ENCODE measurements around the gene DSC1. TPM values are rescaled to one million over a fixed set of nuclear protein-coding genes. Genes with fewer than 3 reads are reported as not detected.

Gene DSC1
- total and polyA plus RNA-seq, 10 of the 15 experiments (the other 5 are each of a cell fraction or from before 2014, with no cell fraction given), result 0.24 to 0.84 (median 0.44) TPM; not detected in 1

GRCh38 chr18:31097666-31098065, 65.0 kb downstream of the DSC1 start:
- DNase-seq (ENCODE audit: low read depth, low spot score) (no peak), FAIRE-seq (no peak), ATAC-seq (no peak)
- no peaks in the 10 kb centered on the region for H3K9me3 ChIP-seq (replicated peaks; ENCODE audit: control insufficient read depth, insufficient read depth, low read length)
- no peak overlapping the region for H3K27ac ChIP-seq (ENCODE audit: control insufficient read depth, insufficient read depth)
- H3K27me3 ChIP-seq (replicated peaks in 1 of 2; ENCODE audit: control insufficient read depth in 2 of 2, insufficient read depth in 2 of 2, low read length in 1 of 2), result peaks cover 0 to 4% of the 10 kb centered on the region in 2 experiments; a peak in 3 of 4 replicates
- no TSS peak for BruUV-seq (replicated peaks)
- H3K4me2 ChIP-seq (ENCODE audit: control insufficient read depth, insufficient read depth), result no peak overlapping the region
- no peak overlapping the region for H3K4me3 ChIP-seq
- H2AFZ ChIP-seq (ENCODE audit: control insufficient read depth, low read depth, low read length), result no peak overlapping the region
- TF ChIP-seq LARP7 (IDR thresholded peaks at IDR 0.05), result no peak
- TF ChIP-seq BACH1 (IDR thresholded peaks at IDR 0.05; ENCODE audit: borderline replicate concordance), result no peak
- TF ChIP-seq SIN3A (IDR thresholded peaks at IDR 0.05; ENCODE audit: low read depth, low read length), result no peak
- no peak for TF ChIP-seq FOXM1 (IDR thresholded peaks at IDR 0.05; ENCODE audit: low read depth, low read length)
- TF ChIP-seq DPF2 (IDR thresholded peaks at IDR 0.05), result no peak
- TF ChIP-seq MTA2 (IDR thresholded peaks at IDR 0.05; ENCODE audit: low read depth), result no peak
- no peak for TF ChIP-seq TCF12 (IDR thresholded peaks at IDR 0.05; ENCODE audit: low read depth, low read length)
- TF ChIP-seq USF2 (IDR thresholded peaks at IDR 0.05; ENCODE audit: borderline replicate concordance, low read depth, low read length), result no peak
- TF ChIP-seq MTA3 (IDR thresholded peaks at IDR 0.05; ENCODE audit: borderline replicate concordance, low read length), result no peak
- no peak for TF ChIP-seq ZNF274 (IDR thresholded peaks at IDR 0.05; ENCODE audit: insufficient read depth, insufficient read length)
- no peak for TF ChIP-seq KAT2A (conservative IDR thresholded peaks at IDR 0.05; ENCODE audit: control insufficient read depth, low read depth, low read length)
- no peak for TF ChIP-seq E2F4 (IDR thresholded peaks at IDR 0.05; ENCODE audit: low read depth, low read length)
- TF ChIP-seq RBBP5 (conservative IDR thresholded peaks at IDR 0.05), result no peak
- TF ChIP-seq PBX3 (IDR thresholded peaks at IDR 0.05; ENCODE audit: insufficient replicate concordance, low read depth, low read length), result no peak
- TF ChIP-seq TBL1XR1 (IDR thresholded peaks at IDR 0.05; ENCODE audit: low read depth, low read length), result no peak
- TF ChIP-seq SPI1 (IDR thresholded peaks at IDR 0.05; ENCODE audit: borderline replicate concordance, insufficient read depth, low read depth, low read length), result no peak
- TF ChIP-seq YBX1 (IDR thresholded peaks at IDR 0.05), result no peak
- no peak for TF ChIP-seq ZZZ3 (IDR thresholded peaks at IDR 0.05; ENCODE audit: control insufficient read depth, insufficient read length, low read depth)
- H4K20me1 ChIP-seq (ENCODE audit: control insufficient read depth, insufficient read depth), result no peaks in the 10 kb centered on the region
- H3K4me1 ChIP-seq (ENCODE audit: control insufficient read depth, insufficient read depth, low read length), result no peaks in the 10 kb centered on the region
- no peak overlapping the region for H3K9ac ChIP-seq (ENCODE audit: control insufficient read depth, insufficient read depth, low read length)
- H3K79me2 ChIP-seq (ENCODE audit: control insufficient read depth, insufficient read depth, low read length), result no peaks in the 10 kb centered on the region
- CTCF ChIA-PET, result no interaction called here
- WGBS (ENCODE audit: insufficient coverage, insufficient replicate concordance, low lambda C conversion rate, missing lambda C conversion rate), result 63% methylated on average over 3 of the region's 3 CpGs
- in situ Hi-C loops (cut with MboI) (no loop called here), intact Hi-C loops (cut with micrococcal nuclease; ENCODE audit: unreplicated experiment) (loop anchor here (10.0 kb wide), 1 partner anchor 287 kb away; no protein-coding TSS in a partner anchor)
- no peaks in the 10 kb centered on the region for H3K36me3 ChIP-seq (ENCODE audit: control insufficient read depth in 2 of 2, insufficient read depth in 2 of 2, low read length in 1 of 2)
- POLR2A ChIA-PET, result no interaction called here
- SMC1A ChIA-PET (ENCODE audit: uncharacterized antibody, unreplicated experiment), result no interaction called here
- RAD21 ChIA-PET (ENCODE audit: unreplicated experiment), result no interaction called here
